DND-41 (cell line): ENCODE measurements around the gene SRSF12.
"Not testable (repeated sequence)": the region's sequence is repeated elsewhere in the genome, so short reads cannot be mapped to it uniquely, and the experiment has no call there.

Experiments
- ATAC-seq: fragments of 200-7000 bp; cut with Tn5 transposase; 3 replicates; pipeline ENCODE4 v1.9.1; 2021; ENCODE audit warnings: low read depth; ENCODE audit not compliant: insufficient read depth
- DNase-seq: peaks from one replicate; pipeline ENCODE4 v3.0.0-alpha.2; 2020
- H2AFZ ChIP-seq: 2 replicates; pipeline ENCODE4 v1.6.0; 2012; ENCODE audit warnings: low read depth, low read length
- H3K27ac ChIP-seq: 2 replicates; pipeline ENCODE4 v1.5.1; 2012; ENCODE audit warnings: low read length, inconsistent platforms
- H3K27me3 ChIP-seq: fragments of 200-600 bp; sonication (generic); 2 replicates; pipeline ENCODE4 v1.6.0; 2012; ENCODE audit warnings: low read length, mild to moderate bottlenecking, inconsistent platforms; ENCODE audit not compliant: insufficient read depth, poor library complexity
- H3K36me3 ChIP-seq: 2 replicates; pipeline ENCODE4 v1.5.1; 2012; ENCODE audit warnings: low read length, inconsistent platforms; ENCODE audit not compliant: insufficient read depth
- H3K4me1 ChIP-seq: 2 replicates; pipeline ENCODE4 v1.5.1; 2012; ENCODE audit warnings: mild to moderate bottlenecking, low read length; ENCODE audit not compliant: insufficient read depth
- H3K4me2 ChIP-seq: 2 replicates; pipeline ENCODE4 v1.6.0; 2012; ENCODE audit warnings: mild to moderate bottlenecking, moderate library complexity, low read length, inconsistent platforms; ENCODE audit not compliant: insufficient read depth
- H3K4me3 ChIP-seq, 2 experiments: fragments of 200-600 bp in 1 of 2; shearing (Covaris generic) in 1 of 2; 2 replicates each; pipeline ENCODE4 v1.5.1; 2012 to 2016; ENCODE audit warnings: inconsistent platforms in 2 of 2, low read length in 2 of 2, mild to moderate bottlenecking in 2 of 2, low read depth in 1 of 2, moderate library complexity in 1 of 2
- H3K79me2 ChIP-seq: 2 replicates; pipeline ENCODE4 v1.6.0; 2012; ENCODE audit warnings: low read length, inconsistent platforms; ENCODE audit not compliant: insufficient read depth
- H3K9ac ChIP-seq: 2 replicates; pipeline ENCODE4 v1.6.0; 2012; ENCODE audit warnings: low read depth, mild to moderate bottlenecking, inconsistent platforms, low read length, moderate library complexity
- H3K9me3 ChIP-seq: 2 replicates; pipeline ENCODE4 v1.5.1; 2012; ENCODE audit warnings: low read length, moderate library complexity, mild to moderate bottlenecking, inconsistent platforms; ENCODE audit not compliant: insufficient read depth, severe bottlenecking
- H4K20me1 ChIP-seq: 2 replicates; pipeline ENCODE4 v1.6.0; 2012; ENCODE audit warnings: low read length; ENCODE audit not compliant: insufficient read depth
- CTCF ChIP-seq: IDR thresholded peaks from 2 replicates; pipeline ENCODE4 v1.5.1; 2012; ENCODE audit warnings: borderline replicate concordance, low read length, moderate library complexity, mild to moderate bottlenecking; ENCODE audit not compliant: poor library complexity, severe bottlenecking; ENCODE audit errors: extremely low read depth
- EZH2 ChIP-seq: IDR thresholded peaks from 3 replicates; pipeline ENCODE4 v1.6.1; 2012; ENCODE audit warnings: borderline replicate concordance, low read depth, mild to moderate bottlenecking, moderate library complexity, low read length, inconsistent platforms; ENCODE audit not compliant: severe bottlenecking

Gene SRSF12

GRCh38 chr6:89131599-89131998, 13.7 kb upstream of the SRSF12 start:
- no peak overlapping the region for H2AFZ ChIP-seq
- H3K27ac ChIP-seq, result no peak overlapping the region
- DNase-seq (no peak), ATAC-seq (no peak)
- H3K9me3 ChIP-seq, result no peaks in the 10 kb centered on the region
- TF ChIP-seq CTCF, result no peak
- no peak for TF ChIP-seq EZH2
- H3K4me2 ChIP-seq, result no peak overlapping the region
- no peak overlapping the region for H3K9ac ChIP-seq
- no peak overlapping the region for H3K4me3 ChIP-seq
- no peaks in the 10 kb centered on the region for H4K20me1 ChIP-seq
- H3K36me3 ChIP-seq, result no peaks in the 10 kb centered on the region
- H3K4me1 ChIP-seq, result no peaks in the 10 kb centered on the region
- no peaks in the 10 kb centered on the region for H3K27me3 ChIP-seq
- no peaks in the 10 kb centered on the region for H3K79me2 ChIP-seq

- not testable (repeated sequence) for H3K27me3 ChIP-seq, H3K4me1 ChIP-seq, H3K9me3 ChIP-seq, H3K4me2 ChIP-seq, H3K9ac ChIP-seq, H2AFZ ChIP-seq, H3K27ac ChIP-seq, DNase-seq, H4K20me1 ChIP-seq, H3K36me3 ChIP-seq, ATAC-seq, H3K79me2 ChIP-seq, H3K4me3 ChIP-seq
These were observed 10.4 kb upstream of the SRSF12 start for GRCh38 chr6:89128256-89128671.

DNA sequence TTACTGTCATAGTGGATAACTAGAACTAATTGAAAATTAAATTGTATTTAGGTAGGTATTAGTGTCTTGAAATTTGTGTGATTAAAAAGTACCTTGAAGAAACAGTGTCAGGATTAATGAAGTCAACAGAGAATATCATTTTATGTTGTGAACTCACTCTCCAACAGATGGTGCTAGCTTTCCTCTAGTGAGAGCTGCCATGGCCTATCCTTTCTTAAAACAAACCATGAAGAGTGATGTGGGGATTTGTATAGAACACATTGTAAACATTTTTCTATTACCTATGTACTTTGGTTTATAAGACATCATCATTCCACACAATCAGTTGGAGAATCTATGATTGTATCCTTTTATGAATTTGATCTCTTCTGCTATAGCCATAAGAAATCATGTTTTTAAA, 4.8 kb upstream of the SRSF12 start:
- DNase-seq (no peak), ATAC-seq (peak; percentile 74; the same call in 2 of the 3 replicates)
- no peak overlapping the region for H3K4me2 ChIP-seq

GRCh38 chr6:89121934-89122333, 4.1 kb upstream of the SRSF12 start:
- no peaks in the 10 kb centered on the region for H3K9me3 ChIP-seq
- ATAC-seq, result no peak
- DNase-seq, result no peak
- H3K27me3 ChIP-seq, result no peaks in the 10 kb centered on the region
- H3K79me2 ChIP-seq, result no peaks in the 10 kb centered on the region
- no peak overlapping the region for H3K4me2 ChIP-seq
- H3K27ac ChIP-seq, result no peak overlapping the region
- no peak for TF ChIP-seq EZH2
- TF ChIP-seq CTCF, result no peak
- H3K4me1 ChIP-seq, result no peaks in the 10 kb centered on the region
- no peak overlapping the region for H3K9ac ChIP-seq
- no peak overlapping the region for H3K4me3 ChIP-seq
- H4K20me1 ChIP-seq, result no peaks in the 10 kb centered on the region
- H2AFZ ChIP-seq, result no peak overlapping the region
- no peaks in the 10 kb centered on the region for H3K36me3 ChIP-seq

More for the DNA sequence above, 4.8 kb upstream of the SRSF12 start:
- no peak overlapping the region for H3K27ac ChIP-seq
- no peak overlapping the region for H3K9ac ChIP-seq
- H3K4me3 ChIP-seq, result no peak overlapping the region
- H4K20me1 ChIP-seq, result no peaks in the 10 kb centered on the region
- H3K27me3 ChIP-seq, result no peaks in the 10 kb centered on the region
- no peak overlapping the region for H2AFZ ChIP-seq
- H3K79me2 ChIP-seq, result no peaks in the 10 kb centered on the region
- no peaks in the 10 kb centered on the region for H3K9me3 ChIP-seq
- H3K36me3 ChIP-seq, result no peaks in the 10 kb centered on the region
- TF ChIP-seq EZH2 (no peak), CTCF (peak; percentile 53)
- H3K4me1 ChIP-seq, result no peaks in the 10 kb centered on the region
